ENCODE results near the gene EPOP. TPM values are rescaled to one million over a fixed set of nuclear protein-coding genes. Genes with fewer than 3 reads are reported as not detected.

EPOP gene
- total and polyA plus RNA-seq, 2 of the 8 experiments (the other 6 are each of a cell fraction or from before 2014, with no cell fraction given) = 1.5 to 3.3 TPM

- H2BK5ac ChIP-seq (ENCODE audit: low read depth, low read length) = no peak overlapping the region
- H4K20me1 ChIP-seq (replicated peaks in 1 of 2; ENCODE audit: control insufficient read depth in 1 of 2, insufficient read depth in 2 of 2, low read length in 2 of 2) = peaks cover 2 to 7% of the 10 kb centered on the region in 2 experiments
- H3K56ac ChIP-seq (replicated peaks; ENCODE audit: insufficient read length, low read depth, low read length) = no peak overlapping the region
- 97% methylated on average over 3 of the region's 3 CpGs; no CpG with 5 or more reads in 1 of the 2 experiments for WGBS, 2 experiments (ENCODE audit: extremely low coverage in 1 of 2, insufficient coverage in 1 of 2, insufficient read length in 1 of 2, insufficient replicate concordance in 2 of 2, low coverage in 1 of 2, low lambda C conversion rate in 2 of 2, missing lambda C conversion rate in 1 of 2)
- H3K9ac ChIP-seq (replicated peaks in 1 of 4; ENCODE audit: extremely low read depth in 1 of 4, low read depth in 3 of 4, low read length in 3 of 4) = no peak overlapping the region
- peaks cover 12% of the 10 kb centered on the region for H3K23me2 ChIP-seq (ENCODE audit: low read depth, low read length)
- no peaks in the 10 kb centered on the region for H3K9me3 ChIP-seq (ENCODE audit: insufficient read depth in 2 of 2, low read depth in 1 of 2, low read length in 1 of 2)
- no peak overlapping the region for H2BK15ac ChIP-seq (ENCODE audit: low read length)
- H3K14ac ChIP-seq (ENCODE audit: insufficient read length) = no peak overlapping the region
- DNase-seq (ENCODE audit: low read depth in 1 of 2, low spot score in 2 of 2) (no peak), FAIRE-seq (no peak)
- H2AK5ac ChIP-seq (ENCODE audit: low read depth, low read length) = no peak overlapping the region
- peaks cover 4 to 38% (median 23%) of the 10 kb centered on the region in 4 experiments for H3K27me3 ChIP-seq (replicated peaks in 1 of 4; ENCODE audit: control insufficient read depth in 3 of 4, extremely low read depth in 1 of 4, insufficient read depth in 3 of 4, low read length in 3 of 4)
- no peak overlapping the region for H4K91ac ChIP-seq (replicated peaks; ENCODE audit: insufficient read length, low read length)
- H3K79me2 ChIP-seq (ENCODE audit: control insufficient read depth in 1 of 2, insufficient read depth in 2 of 2, low read length in 2 of 2) = no peaks in the 10 kb centered on the region
- H3K4me3 ChIP-seq (ENCODE audit: extremely low read depth in 1 of 4, insufficient read depth in 2 of 4, low read depth in 3 of 4, low read length in 4 of 4) = no peak overlapping the region
- POLR2A ChIA-PET (ENCODE audit: partially characterized antibody) = interaction anchor here (0.6 to 2.7 kb wide), 10 partner anchors 9 to 112 kb away, joined by 3 to 24 read pairs (median 4); no protein-coding TSS in a partner anchor
- no peak overlapping the region for H3K27ac ChIP-seq (ENCODE audit: low read depth, low read length)
- no peak overlapping the region for H4K5ac ChIP-seq (ENCODE audit: insufficient read length, low read depth, low read length)
- H3K79me1 ChIP-seq (ENCODE audit: low read depth, low read length) = no peaks in the 10 kb centered on the region
- no peak overlapping the region for H2BK20ac ChIP-seq (ENCODE audit: low read length)
- no peak overlapping the region for H3K4ac ChIP-seq (replicated peaks; ENCODE audit: insufficient read length, low read depth, low read length)
- no peak overlapping the region for H2BK120ac ChIP-seq (replicated peaks; ENCODE audit: low read depth, low read length)
- H3K18ac ChIP-seq (ENCODE audit: extremely low read depth, low read length) = no peak overlapping the region
- H3K4me2 ChIP-seq (ENCODE audit: insufficient read depth in 1 of 2, low read depth in 2 of 2, low read length in 2 of 2) = no peak overlapping the region
- no peak overlapping the region for H2BK12ac ChIP-seq (ENCODE audit: low read depth, low read length)
- peaks cover 15 to 40% (median 27%) of the 10 kb centered on the region in 4 experiments for H3K4me1 ChIP-seq (replicated peaks in 1 of 4; ENCODE audit: control insufficient read depth in 3 of 4, insufficient read depth in 4 of 4, low read length in 3 of 4)
- H3K23ac ChIP-seq (ENCODE audit: insufficient read length) = no peak overlapping the region
- no peak overlapping the region for H2AFZ ChIP-seq (ENCODE audit: low read length)
- no peak overlapping the region for H4K8ac ChIP-seq (ENCODE audit: extremely low read depth, insufficient read depth, low read length)
- CTCF ChIA-PET (ENCODE audit: partially characterized antibody) = interaction anchor here (0.8 to 3.4 kb wide), 19 partner anchors 8 to 130 kb away, joined by 3 to 21 read pairs (median 4); no protein-coding TSS in a partner anchor
- no peaks in the 10 kb centered on the region for H3K36me3 ChIP-seq (ENCODE audit: control insufficient read depth in 2 of 4, insufficient read depth in 4 of 4, low read length in 3 of 4)
- no peak for TF ChIP-seq KDM1A (IDR thresholded peaks at IDR 0.05; ENCODE audit: borderline replicate concordance, low read length)
- TF ChIP-seq CREB1 (IDR thresholded peaks at IDR 0.05) = no peak
- TF ChIP-seq TAF7 (optimal IDR thresholded peaks at IDR 0.05; ENCODE audit: borderline replicate concordance, low read depth, low read length) = no peak
Measured at GRCh38 chr17:38710604-38710962, 35.8 kb upstream of the EPOP start.
